Astrocyte (in vitro differentiated cells and primary cell): ENCODE data around the gene CHMP6. TPM values are rescaled to one million over a fixed set of nuclear protein-coding genes. Genes with fewer than 3 reads are reported as not detected.

Experiments used
- DNase-seq: peaks from one replicate; pipeline ENCODE4 v3.0.0-alpha.2; 2010; ENCODE audit warnings: low read depth
- FAIRE-seq: peaks from 2 replicates; lab custom pipeline; 2011; peaks lifted over from hg19 to GRCh38; lab: Jason Lieb, UNC
- H2AFZ ChIP-seq: 2 replicates; pipeline ENCODE4 v1.6.0; 2012; ENCODE audit warnings: low read depth, low read length, inconsistent platforms
- H3K27ac ChIP-seq: 2 replicates; pipeline ENCODE4 v1.5.1; 2011; ENCODE audit warnings: low read depth, low read length, inconsistent platforms
- H3K27me3 ChIP-seq: 2 replicates; pipeline ENCODE4 v1.6.0; 2011; ENCODE audit warnings: low read length, inconsistent platforms; ENCODE audit not compliant: insufficient read depth
- H3K36me3 ChIP-seq: 2 replicates; pipeline ENCODE4 v1.5.1; 2011; ENCODE audit warnings: low read length, inconsistent platforms; ENCODE audit not compliant: insufficient read depth
- H3K4me1 ChIP-seq: 2 replicates; pipeline ENCODE4 v1.5.1; 2011; ENCODE audit warnings: low read length, inconsistent platforms; ENCODE audit not compliant: insufficient read depth
- H3K4me2 ChIP-seq: 2 replicates; pipeline ENCODE4 v1.6.0; 2012; ENCODE audit warnings: low read length, inconsistent platforms
- H3K4me3 ChIP-seq: 2 replicates; pipeline ENCODE4 v1.5.1; 2011; ENCODE audit warnings: low read depth, mild to moderate bottlenecking, low read length, inconsistent platforms; ENCODE audit not compliant: insufficient read depth
- H3K79me2 ChIP-seq: 2 replicates; pipeline ENCODE4 v1.6.0; 2012; ENCODE audit warnings: mild to moderate bottlenecking, low read length, inconsistent platforms; ENCODE audit not compliant: insufficient read depth
- H3K9ac ChIP-seq: 2 replicates; pipeline ENCODE4 v1.6.0; 2012; ENCODE audit warnings: mild to moderate bottlenecking, low read length, inconsistent platforms
- H3K9me3 ChIP-seq: 2 replicates; pipeline ENCODE4 v1.5.1; 2012; ENCODE audit warnings: low read depth, mild to moderate bottlenecking, low read length, inconsistent platforms; ENCODE audit not compliant: insufficient read depth
- H4K20me1 ChIP-seq: 2 replicates; pipeline ENCODE4 v1.6.0; 2012; ENCODE audit warnings: low read length, inconsistent platforms; ENCODE audit not compliant: insufficient read depth
- H3K27ac Mint-ChIP-seq: one replicate; pipeline ENCODE4 v1.8.0; 2021; ENCODE audit warnings: mild to moderate bottlenecking, mixed read lengths; ENCODE audit not compliant: unreplicated experiment
- H3K27me3 Mint-ChIP-seq: one replicate; pipeline ENCODE4 v1.8.0; 2021; ENCODE audit warnings: low read depth, mixed read lengths; ENCODE audit not compliant: unreplicated experiment
- H3K36me3 Mint-ChIP-seq: one replicate; pipeline ENCODE4 v1.8.0; 2021; ENCODE audit warnings: low read depth, mixed read lengths; ENCODE audit not compliant: unreplicated experiment
- H3K4me1 Mint-ChIP-seq: one replicate; pipeline ENCODE4 v1.8.0; 2021; ENCODE audit warnings: low read depth, mixed read lengths; ENCODE audit not compliant: unreplicated experiment
- H3K4me3 Mint-ChIP-seq: one replicate; pipeline ENCODE4 v1.8.0; 2021; ENCODE audit warnings: mild to moderate bottlenecking, moderate library complexity, mixed read lengths; ENCODE audit not compliant: unreplicated experiment
- H3K9me3 Mint-ChIP-seq: one replicate; pipeline ENCODE4 v1.8.0; 2021; ENCODE audit warnings: mild to moderate bottlenecking, mixed read lengths; ENCODE audit not compliant: unreplicated experiment
- EZH2 ChIP-seq: IDR thresholded peaks from 2 replicates; pipeline ENCODE4 v1.6.1; 2012; ENCODE audit warnings: mild to moderate bottlenecking, low read length, inconsistent platforms; ENCODE audit not compliant: insufficient read depth
- total RNA-seq: library from RNA; stranded (reverse); gene quantifications from 2 replicates; pipeline ENCODE4 v1.2.1, GENCODE V29; 2021
- TF ChIP-seq, protein P1 (sequence below): IDR thresholded peaks from 2 replicates; pipeline ENCODE4 v1.5.1; 2011; ENCODE audit warnings: low read depth, mild to moderate bottlenecking, inconsistent platforms, low read length, moderate library complexity; ENCODE audit not compliant: insufficient read depth

Gene CHMP6
- total RNA-seq, 1 donor from 2014 or later, result 19.0 TPM

DNA sequence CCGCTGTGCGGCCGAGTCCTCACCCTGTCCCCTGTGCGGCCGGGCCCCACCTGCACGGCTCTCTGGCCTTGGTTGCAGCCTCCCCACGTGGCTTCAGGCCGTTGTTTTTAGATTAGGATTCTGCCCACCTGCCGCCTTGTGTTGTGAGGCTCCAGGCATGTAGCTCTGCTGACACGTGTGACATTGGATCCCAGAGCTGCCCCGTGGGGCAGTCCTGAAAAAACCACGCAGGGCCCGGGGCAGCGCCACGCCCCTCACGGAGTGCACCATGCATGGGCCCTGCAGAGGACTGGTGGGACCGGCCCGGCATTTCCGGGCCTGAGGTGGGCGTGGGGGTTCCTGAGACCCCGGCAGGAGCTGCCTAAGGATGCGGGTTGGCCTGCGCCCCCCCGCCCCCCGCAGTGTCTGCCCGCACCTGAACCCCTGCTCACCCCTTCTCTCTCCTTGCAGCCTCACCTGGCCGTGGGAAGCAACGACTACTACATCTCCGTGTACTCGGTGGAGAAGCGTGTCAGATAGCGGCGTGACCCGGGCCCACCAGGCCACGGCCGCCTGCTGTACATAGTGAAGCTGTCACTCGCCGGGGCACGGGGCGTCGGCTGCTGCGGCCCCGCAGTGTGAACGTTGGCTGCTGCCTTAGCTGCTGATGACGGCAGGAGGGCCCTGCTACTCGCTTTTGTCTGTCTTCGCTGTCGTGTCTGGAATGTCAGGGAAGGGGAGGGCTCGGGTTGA lies 27.7 kb upstream of the CHMP6 start:
- H3K9me3 Mint-ChIP-seq, result no peaks in the 10 kb centered on the region
- DNase-seq (no peak), FAIRE-seq (no peak)
- no peaks in the 10 kb centered on the region for H3K36me3 ChIP-seq
- TF ChIP-seq, protein P1, sequence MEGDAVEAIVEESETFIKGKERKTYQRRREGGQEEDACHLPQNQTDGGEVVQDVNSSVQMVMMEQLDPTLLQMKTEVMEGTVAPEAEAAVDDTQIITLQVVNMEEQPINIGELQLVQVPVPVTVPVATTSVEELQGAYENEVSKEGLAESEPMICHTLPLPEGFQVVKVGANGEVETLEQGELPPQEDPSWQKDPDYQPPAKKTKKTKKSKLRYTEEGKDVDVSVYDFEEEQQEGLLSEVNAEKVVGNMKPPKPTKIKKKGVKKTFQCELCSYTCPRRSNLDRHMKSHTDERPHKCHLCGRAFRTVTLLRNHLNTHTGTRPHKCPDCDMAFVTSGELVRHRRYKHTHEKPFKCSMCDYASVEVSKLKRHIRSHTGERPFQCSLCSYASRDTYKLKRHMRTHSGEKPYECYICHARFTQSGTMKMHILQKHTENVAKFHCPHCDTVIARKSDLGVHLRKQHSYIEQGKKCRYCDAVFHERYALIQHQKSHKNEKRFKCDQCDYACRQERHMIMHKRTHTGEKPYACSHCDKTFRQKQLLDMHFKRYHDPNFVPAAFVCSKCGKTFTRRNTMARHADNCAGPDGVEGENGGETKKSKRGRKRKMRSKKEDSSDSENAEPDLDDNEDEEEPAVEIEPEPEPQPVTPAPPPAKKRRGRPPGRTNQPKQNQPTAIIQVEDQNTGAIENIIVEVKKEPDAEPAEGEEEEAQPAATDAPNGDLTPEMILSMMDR, result no peak
- TF ChIP-seq EZH2, result no peak
- no peaks in the 10 kb centered on the region for H3K79me2 ChIP-seq
- peaks cover 2% of the 10 kb centered on the region for H3K27me3 Mint-ChIP-seq
- H3K4me3 Mint-ChIP-seq, result no peak overlapping the region
- H2AFZ ChIP-seq, result no peak overlapping the region
- no peaks in the 10 kb centered on the region for H3K36me3 Mint-ChIP-seq
- H3K27me3 ChIP-seq, result no peaks in the 10 kb centered on the region
- H3K4me3 ChIP-seq, result no peak overlapping the region
- H3K27ac ChIP-seq, result no peak overlapping the region
- no peaks in the 10 kb centered on the region for H3K4me1 Mint-ChIP-seq
- peaks cover 15% of the 10 kb centered on the region for H3K4me1 ChIP-seq
- H3K9me3 ChIP-seq, result no peaks in the 10 kb centered on the region
- no peak overlapping the region for H3K27ac Mint-ChIP-seq
- no peak overlapping the region for H3K4me2 ChIP-seq
- H3K9ac ChIP-seq, result no peak overlapping the region
- no peaks in the 10 kb centered on the region for H4K20me1 ChIP-seq

DNA sequence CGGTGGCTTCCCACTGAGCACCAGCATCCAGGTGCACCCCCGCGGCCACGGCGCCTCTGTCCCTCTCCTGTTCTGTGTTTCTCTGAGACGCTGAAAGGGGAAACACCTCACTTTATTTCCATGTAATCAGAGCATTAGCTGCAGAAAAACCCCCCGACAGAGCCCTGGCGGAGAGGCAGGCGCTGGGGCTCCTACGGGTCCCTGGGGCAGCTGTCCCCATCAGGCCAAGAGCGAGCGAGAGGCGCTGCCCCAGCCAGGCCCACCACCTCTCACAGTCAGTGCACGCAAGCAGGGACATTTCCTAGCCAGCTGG lies 27.1 kb upstream of the CHMP6 start:
- no peak for TF ChIP-seq EZH2
- TF ChIP-seq, protein P1, result no peak
- H3K4me1 Mint-ChIP-seq, result peaks cover under 1% of the 10 kb centered on the region
- Histone ChIP-seq H3K4me2 (no peak overlapping the region), H3K9me3 (no peaks in the 10 kb centered on the region), H2AFZ (no peak overlapping the region), H3K4me3 (no peak overlapping the region), H3K4me1 (peaks cover 11% of the 10 kb centered on the region), H3K9ac (no peak overlapping the region), H3K36me3 (no peaks in the 10 kb centered on the region), H4K20me1 (no peaks in the 10 kb centered on the region), H3K79me2 (no peaks in the 10 kb centered on the region), H3K27me3 (no peaks in the 10 kb centered on the region), H3K27ac (no peak overlapping the region)
- no peak overlapping the region for H3K27ac Mint-ChIP-seq
- H3K4me3 Mint-ChIP-seq, result no peak overlapping the region
- no peak for FAIRE-seq
- peaks cover 2% of the 10 kb centered on the region for H3K27me3 Mint-ChIP-seq
- H3K9me3 Mint-ChIP-seq, result no peaks in the 10 kb centered on the region
- H3K36me3 Mint-ChIP-seq, result no peaks in the 10 kb centered on the region
- no peak for DNase-seq

- TF ChIP-seq, protein P1, result no peak
- TF ChIP-seq EZH2, result no peak
- Histone ChIP-seq H3K9me3 (no peaks in the 10 kb centered on the region), H3K4me1 (peaks cover 8% of the 10 kb centered on the region), H3K79me2 (no peaks in the 10 kb centered on the region), H3K9ac (no peak overlapping the region), H3K4me2 (no peak overlapping the region), H3K27ac (no peak overlapping the region), H3K36me3 (no peaks in the 10 kb centered on the region), H3K4me3 (no peak overlapping the region), H4K20me1 (no peaks in the 10 kb centered on the region), H2AFZ (no peak overlapping the region), H3K27me3 (peaks cover 4% of the 10 kb centered on the region)
- DNase-seq, result no peak
- H3K36me3 Mint-ChIP-seq, result no peaks in the 10 kb centered on the region
- H3K9me3 Mint-ChIP-seq, result no peaks in the 10 kb centered on the region
- peaks cover 2% of the 10 kb centered on the region for H3K27me3 Mint-ChIP-seq
- peaks cover 1% of the 10 kb centered on the region for H3K4me1 Mint-ChIP-seq
- no peak for FAIRE-seq
- no peak overlapping the region for H3K27ac Mint-ChIP-seq
- no peak overlapping the region for H3K4me3 Mint-ChIP-seq
Observed at GRCh38 chr17:80964859-80965580, 26.6 kb upstream of the CHMP6 start.
